A549 (cell line): ENCODE data around the gene RAD50.

Source experiments
- CTCF ChIP-seq: fragments of >200 bp; sonication (Bioruptor Twin); formaldehyde crosslinking; IDR thresholded peaks from 3 replicates; pipeline ENCODE4 v1.5.1; 2016
- MAX ChIP-seq: IDR thresholded peaks from 2 replicates; pipeline ENCODE4 v1.6.1; 2012
- POLR2A ChIP-seq: IDR thresholded peaks from 2 replicates; pipeline ENCODE4 v1.6.1; 2012; ENCODE audit warnings: mild to moderate bottlenecking, low read length
- TF ChIP-seq, protein P1 (sequence below): fragments of 200-600 bp; sonication (generic); IDR thresholded peaks from 2 replicates; pipeline ENCODE4 v1.6.1; 2016; ENCODE audit warnings: antibody characterized with exemption, mild to moderate bottlenecking, moderate library complexity

DNA sequence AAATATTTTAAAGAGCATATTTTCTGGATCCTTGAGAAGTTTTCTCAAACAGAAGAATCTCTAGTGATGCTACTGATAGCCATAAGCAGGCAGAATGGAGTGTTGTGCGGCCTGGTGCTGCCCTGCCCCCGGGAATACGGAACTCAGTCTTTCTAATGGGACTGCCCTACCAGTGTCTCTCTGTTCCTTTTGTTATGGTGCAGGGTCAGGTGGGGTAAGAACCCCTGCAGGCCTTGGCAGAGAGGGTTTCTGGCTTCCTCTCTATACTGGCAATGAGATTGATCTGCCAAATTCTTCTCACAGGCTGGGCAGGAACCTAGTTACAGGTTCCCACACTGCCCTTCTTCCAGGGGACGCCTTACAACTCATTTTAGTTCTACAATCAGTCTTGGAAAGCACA is 16.0 kb upstream of the RAD50 start:
- TF ChIP-seq, protein P1, sequence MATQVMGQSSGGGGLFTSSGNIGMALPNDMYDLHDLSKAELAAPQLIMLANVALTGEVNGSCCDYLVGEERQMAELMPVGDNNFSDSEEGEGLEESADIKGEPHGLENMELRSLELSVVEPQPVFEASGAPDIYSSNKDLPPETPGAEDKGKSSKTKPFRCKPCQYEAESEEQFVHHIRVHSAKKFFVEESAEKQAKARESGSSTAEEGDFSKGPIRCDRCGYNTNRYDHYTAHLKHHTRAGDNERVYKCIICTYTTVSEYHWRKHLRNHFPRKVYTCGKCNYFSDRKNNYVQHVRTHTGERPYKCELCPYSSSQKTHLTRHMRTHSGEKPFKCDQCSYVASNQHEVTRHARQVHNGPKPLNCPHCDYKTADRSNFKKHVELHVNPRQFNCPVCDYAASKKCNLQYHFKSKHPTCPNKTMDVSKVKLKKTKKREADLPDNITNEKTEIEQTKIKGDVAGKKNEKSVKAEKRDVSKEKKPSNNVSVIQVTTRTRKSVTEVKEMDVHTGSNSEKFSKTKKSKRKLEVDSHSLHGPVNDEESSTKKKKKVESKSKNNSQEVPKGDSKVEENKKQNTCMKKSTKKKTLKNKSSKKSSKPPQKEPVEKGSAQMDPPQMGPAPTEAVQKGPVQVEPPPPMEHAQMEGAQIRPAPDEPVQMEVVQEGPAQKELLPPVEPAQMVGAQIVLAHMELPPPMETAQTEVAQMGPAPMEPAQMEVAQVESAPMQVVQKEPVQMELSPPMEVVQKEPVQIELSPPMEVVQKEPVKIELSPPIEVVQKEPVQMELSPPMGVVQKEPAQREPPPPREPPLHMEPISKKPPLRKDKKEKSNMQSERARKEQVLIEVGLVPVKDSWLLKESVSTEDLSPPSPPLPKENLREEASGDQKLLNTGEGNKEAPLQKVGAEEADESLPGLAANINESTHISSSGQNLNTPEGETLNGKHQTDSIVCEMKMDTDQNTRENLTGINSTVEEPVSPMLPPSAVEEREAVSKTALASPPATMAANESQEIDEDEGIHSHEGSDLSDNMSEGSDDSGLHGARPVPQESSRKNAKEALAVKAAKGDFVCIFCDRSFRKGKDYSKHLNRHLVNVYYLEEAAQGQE = no peak
- no peak for TF ChIP-seq MAX
- TF ChIP-seq CTCF = no peak
- TF ChIP-seq POLR2A = no peak
